ENCODE measurements around the gene ELOVL4.

- TF ChIP-seq CTCF (IDR thresholded peaks at IDR 0.05; ENCODE audit: poor library complexity, severe bottlenecking) (no peak), EZH2 (IDR thresholded peaks at IDR 0.05; ENCODE audit: borderline replicate concordance, insufficient read depth, low read length, poor library complexity, severe bottlenecking) (no peak), TAF1 (IDR thresholded peaks at IDR 0.05; ENCODE audit: low read depth) (no peak), RAD21 (conservative IDR thresholded peaks at IDR 0.05) (no peak), POLR2AphosphoS5 (IDR thresholded peaks at IDR 0.05) (no peak), MXI1 (conservative IDR thresholded peaks at IDR 0.05; ENCODE audit: poor library complexity, severe bottlenecking) (no peak), EP300 (conservative IDR thresholded peaks at IDR 0.05; ENCODE audit: poor library complexity, severe bottlenecking) (no peak), SMC3 (conservative IDR thresholded peaks at IDR 0.05; ENCODE audit: poor library complexity) (no peak), REST (IDR thresholded peaks at IDR 0.05; ENCODE audit: borderline replicate concordance) (no peak)
Observed at GRCh38 chr6:79941489-79942151, 5.7 kb downstream of the ELOVL4 start.
